ENCODE data around the gene TP73. TPM values are rescaled to one million over a fixed set of nuclear protein-coding genes. Genes with fewer than 3 reads are reported as not detected.

TP73 gene
- total RNA-seq, 1 experiment from 2014 or later = 10.0 TPM

DNA sequence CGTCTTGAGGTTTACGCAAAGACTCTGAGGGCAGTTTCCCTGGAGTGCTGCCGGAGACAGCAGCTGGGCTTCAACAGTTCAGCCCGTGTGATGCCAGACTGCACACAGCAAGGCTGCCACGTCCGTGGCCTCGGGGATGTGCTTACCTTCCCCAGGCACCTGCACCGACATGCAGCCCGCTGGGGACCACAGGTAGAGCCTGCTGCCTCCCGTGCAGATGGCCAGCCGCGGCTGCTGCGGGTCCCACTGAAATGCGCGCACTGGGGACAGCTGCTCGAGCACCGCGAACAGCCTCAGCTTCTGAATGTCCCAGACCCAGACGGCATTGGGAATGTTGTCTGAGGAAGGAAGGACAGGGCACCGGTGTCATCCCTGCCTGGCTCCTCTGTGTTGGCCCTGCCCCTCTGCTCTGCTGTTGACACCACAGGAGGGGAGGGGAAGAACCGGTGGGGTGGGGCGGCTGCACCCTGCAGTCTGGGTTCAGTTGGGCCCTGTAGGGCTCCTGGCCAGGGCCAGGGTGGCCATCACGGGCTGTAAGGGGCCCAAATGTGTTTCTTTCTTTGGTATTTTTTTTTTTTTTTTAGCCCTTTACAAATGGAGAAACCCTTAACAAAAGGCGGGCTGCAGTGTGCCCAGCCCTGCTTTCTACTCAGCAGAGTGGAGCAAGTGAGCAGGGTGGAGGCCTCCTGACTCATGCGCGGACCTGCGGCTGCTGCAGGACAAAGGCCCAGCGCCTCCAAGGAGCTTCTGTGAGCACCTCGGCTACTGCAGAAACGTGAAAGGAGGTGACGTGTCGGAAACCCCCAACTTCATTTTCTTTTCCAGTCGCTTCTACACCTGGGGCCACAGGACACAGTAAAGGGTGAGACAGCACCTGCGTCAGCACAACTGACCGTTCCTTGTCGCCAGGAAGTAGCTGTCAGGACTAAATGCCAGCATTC lies 20.7 kb upstream of the TP73 start:
- Histone ChIP-seq H3K27ac (ENCODE audit: low read depth, low read length, poor library complexity, severe bottlenecking) (no peak overlapping the region), H3K36me3 (ENCODE audit: insufficient read depth, low read length, poor library complexity, severe bottlenecking) (peaks cover 34% of the 10 kb centered on the region), H3K4me1 (ENCODE audit: insufficient read depth, low read length, poor library complexity, severe bottlenecking) (no peaks in the 10 kb centered on the region), H3K9me3 (ENCODE audit: low read depth, low read length, poor library complexity, severe bottlenecking) (no peaks in the 10 kb centered on the region), H3K4me3 (ENCODE audit: low read depth, low read length, poor library complexity, severe bottlenecking) (no peak overlapping the region), H3K27me3 (replicated peaks; ENCODE audit: insufficient read depth, low read depth, low read length, poor library complexity) (no peaks in the 10 kb centered on the region)
- ChIA-PET POLR2A (ENCODE audit: low non-redundant PET) (no interaction called here), CTCF (interaction anchor here (1.9 kb wide), 1 partner anchor 12 kb away, joined by 7 read pairs; no protein-coding TSS in a partner anchor)
- TF ChIP-seq EZH2 (IDR thresholded peaks at IDR 0.05; ENCODE audit: borderline replicate concordance, low read depth, low read length, poor library complexity, severe bottlenecking) (no peak), CTCF (conservative IDR thresholded peaks at IDR 0.05; ENCODE audit: low read depth, low read length) (no peak)
- no peak for DNase-seq (ENCODE audit: low spot score)
- BruUV-seq (replicated peaks) = no TSS peak
- intact Hi-C loops (cut with micrococcal nuclease; ENCODE audit: unreplicated experiment) = no loop called here

DNA sequence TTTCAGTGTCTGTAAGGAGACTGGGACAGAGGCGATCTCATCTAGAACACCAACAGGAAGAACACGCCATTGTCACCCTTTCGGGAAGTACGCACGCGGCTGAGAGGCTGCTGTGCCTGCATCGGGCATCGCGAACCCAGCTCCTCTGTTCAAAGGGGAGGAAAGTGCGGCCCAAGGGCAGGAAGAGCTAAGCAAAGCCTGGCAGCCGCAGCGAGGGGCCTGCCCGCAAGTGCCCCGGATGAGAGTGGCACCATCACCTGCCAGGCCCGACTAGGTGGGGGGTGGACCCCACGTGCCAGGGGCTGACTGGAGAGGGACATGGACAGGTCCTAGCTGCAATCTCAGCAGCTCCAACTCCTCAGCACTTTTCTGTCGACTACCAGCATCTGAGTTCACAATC lies 20.0 kb upstream of the TP73 start:
- Histone ChIP-seq H3K36me3 (ENCODE audit: insufficient read depth, low read length, poor library complexity, severe bottlenecking) (peaks cover 41% of the 10 kb centered on the region), H3K9me3 (ENCODE audit: low read depth, low read length, poor library complexity, severe bottlenecking) (no peaks in the 10 kb centered on the region), H3K4me3 (ENCODE audit: low read depth, low read length, poor library complexity, severe bottlenecking) (no peak overlapping the region), H3K27me3 (replicated peaks; ENCODE audit: insufficient read depth, low read depth, low read length, poor library complexity) (no peaks in the 10 kb centered on the region), H3K4me1 (ENCODE audit: insufficient read depth, low read length, poor library complexity, severe bottlenecking) (no peaks in the 10 kb centered on the region), H3K27ac (ENCODE audit: low read depth, low read length, poor library complexity, severe bottlenecking) (no peak overlapping the region)
- no peak for DNase-seq (ENCODE audit: low spot score)
- TF ChIP-seq CTCF (conservative IDR thresholded peaks at IDR 0.05; ENCODE audit: low read depth, low read length) = no peak
- no peak for TF ChIP-seq EZH2 (IDR thresholded peaks at IDR 0.05; ENCODE audit: borderline replicate concordance, low read depth, low read length, poor library complexity, severe bottlenecking)
- intact Hi-C loops (cut with micrococcal nuclease; ENCODE audit: unreplicated experiment) = no loop called here
- ChIA-PET CTCF (no interaction called here), POLR2A (ENCODE audit: low non-redundant PET) (no interaction called here)
- no TSS peak for BruUV-seq (replicated peaks)

DNA sequence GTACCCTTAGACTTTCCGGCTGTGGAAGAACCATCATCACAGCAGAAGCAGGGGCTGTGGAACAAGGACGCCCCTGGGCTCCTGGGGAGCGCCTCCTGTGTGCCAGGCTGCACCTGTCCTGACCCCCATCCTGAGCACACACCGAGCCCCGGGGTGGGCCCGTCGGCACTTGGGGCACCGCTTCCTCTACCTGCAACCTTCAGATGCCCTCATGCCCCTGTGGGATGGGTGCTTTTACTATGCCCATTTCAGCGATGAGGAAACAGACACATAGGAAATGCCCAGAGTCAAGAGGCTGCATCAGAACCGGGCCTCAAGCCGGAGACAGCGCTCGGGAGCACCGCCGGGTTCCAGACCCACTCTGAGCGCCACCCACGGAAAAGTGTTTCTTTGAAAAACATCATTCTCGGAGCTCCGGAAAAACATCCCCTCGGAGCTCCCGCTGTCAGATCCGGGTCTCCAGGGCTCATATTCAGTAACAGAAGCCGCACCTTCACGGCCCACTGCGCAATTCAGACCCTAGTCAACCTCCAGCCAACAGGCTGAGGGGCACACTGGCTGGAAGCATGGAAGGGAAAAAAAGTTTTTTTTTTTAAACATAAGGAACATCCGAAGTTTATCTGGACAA lies 19.5 kb upstream of the TP73 start:
- Histone ChIP-seq H3K4me1 (ENCODE audit: insufficient read depth, low read length, poor library complexity, severe bottlenecking) (no peaks in the 10 kb centered on the region), H3K27ac (ENCODE audit: low read depth, low read length, poor library complexity, severe bottlenecking) (no peak overlapping the region), H3K4me3 (ENCODE audit: low read depth, low read length, poor library complexity, severe bottlenecking) (no peak overlapping the region), H3K36me3 (ENCODE audit: insufficient read depth, low read length, poor library complexity, severe bottlenecking) (peaks cover 46% of the 10 kb centered on the region), H3K27me3 (replicated peaks; ENCODE audit: insufficient read depth, low read depth, low read length, poor library complexity) (no peaks in the 10 kb centered on the region), H3K9me3 (ENCODE audit: low read depth, low read length, poor library complexity, severe bottlenecking) (no peaks in the 10 kb centered on the region)
- BruUV-seq (replicated peaks) = no TSS peak
- DNase-seq (ENCODE audit: low spot score) = no peak
- ChIA-PET CTCF (no interaction called here), POLR2A (ENCODE audit: low non-redundant PET) (no interaction called here)
- TF ChIP-seq EZH2 (IDR thresholded peaks at IDR 0.05; ENCODE audit: borderline replicate concordance, low read depth, low read length, poor library complexity, severe bottlenecking) (no peak), CTCF (conservative IDR thresholded peaks at IDR 0.05; ENCODE audit: low read depth, low read length) (no peak)
- intact Hi-C loops (cut with micrococcal nuclease; ENCODE audit: unreplicated experiment) = no loop called here

Measured in A673 (cell line).